HPDE6-E6E7 (cell line): ENCODE measurements around the gene PPP1R15B.

Experiments
- DNase-seq: peaks from one replicate; pipeline ENCODE4 v3.0.0; 2011; ENCODE audit warnings: missing footprints; ENCODE audit errors: extremely low spot score

Gene PPP1R15B

GRCh38 chr1:204411451-204412204 lies at the start of gene PPP1R15B:
TSS of gene PPP1R15B (minus strand) at chr1:204411817. CDS start at chr1:204411411, 406 bp downstream.
- DNase-seq: peak; percentile 90

- no peak for DNase-seq
These were observed 48.7 kb upstream of the PPP1R15B start for GRCh38 chr1:204460346-204460745.

GRCh38 chr1:204459706-204460105 lies 48.1 kb upstream of the PPP1R15B start:
- DNase-seq: no peak

- DNase-seq: no peak
These were observed 46.0 kb upstream of the PPP1R15B start for GRCh38 chr1:204457666-204458065.

GRCh38 chr1:204456826-204457442 lies 45.3 kb upstream of the PPP1R15B start:
- DNase-seq: no peak

GRCh38 chr1:204455831-204456145 lies 44.2 kb upstream of the PPP1R15B start:
- DNase-seq: no peak

GRCh38 chr1:204455063-204455830 lies 43.6 kb upstream of the PPP1R15B start:
- DNase-seq: no peak

GRCh38 chr1:204454476-204454875 lies 42.9 kb upstream of the PPP1R15B start:
- no peak for DNase-seq

- no peak for DNase-seq
These were observed 41.6 kb upstream of the PPP1R15B start for GRCh38 chr1:204453141-204453772.

GRCh38 chr1:204451352-204452124 lies 39.9 kb upstream of the PPP1R15B start:
- DNase-seq: no peak

GRCh38 chr1:204450461-204451257 lies 39.0 kb upstream of the PPP1R15B start:
- peak; percentile 51 for DNase-seq

GRCh38 chr1:204449678-204450280 lies 38.2 kb upstream of the PPP1R15B start:
- no peak for DNase-seq

- DNase-seq: no peak
These were observed 37.5 kb upstream of the PPP1R15B start for GRCh38 chr1:204448991-204449677.

GRCh38 chr1:204448344-204448964 lies 36.8 kb upstream of the PPP1R15B start:
- DNase-seq: peak; percentile 35

GRCh38 chr1:204447736-204448135 lies 36.1 kb upstream of the PPP1R15B start:
- no peak for DNase-seq

- no peak for DNase-seq
These were observed 35.6 kb upstream of the PPP1R15B start for GRCh38 chr1:204447190-204447589.

GRCh38 chr1:204446413-204447111 lies 34.9 kb upstream of the PPP1R15B start:
- peak; percentile 33 for DNase-seq

- DNase-seq: no peak
These were observed 34.3 kb upstream of the PPP1R15B start for GRCh38 chr1:204445860-204446412.
